Measurements from ENCODE around the gene VPS4A. TPM values are rescaled to one million over a fixed set of nuclear protein-coding genes. Genes with fewer than 3 reads are reported as not detected.
A peak's percentile ranks its signal among the peaks of the same experiment; 100 is the strongest.

The VPS4A gene
- total and polyA plus RNA-seq, 11 donors, result 24.8 to 47.0 (median 29.6) TPM

DNA sequence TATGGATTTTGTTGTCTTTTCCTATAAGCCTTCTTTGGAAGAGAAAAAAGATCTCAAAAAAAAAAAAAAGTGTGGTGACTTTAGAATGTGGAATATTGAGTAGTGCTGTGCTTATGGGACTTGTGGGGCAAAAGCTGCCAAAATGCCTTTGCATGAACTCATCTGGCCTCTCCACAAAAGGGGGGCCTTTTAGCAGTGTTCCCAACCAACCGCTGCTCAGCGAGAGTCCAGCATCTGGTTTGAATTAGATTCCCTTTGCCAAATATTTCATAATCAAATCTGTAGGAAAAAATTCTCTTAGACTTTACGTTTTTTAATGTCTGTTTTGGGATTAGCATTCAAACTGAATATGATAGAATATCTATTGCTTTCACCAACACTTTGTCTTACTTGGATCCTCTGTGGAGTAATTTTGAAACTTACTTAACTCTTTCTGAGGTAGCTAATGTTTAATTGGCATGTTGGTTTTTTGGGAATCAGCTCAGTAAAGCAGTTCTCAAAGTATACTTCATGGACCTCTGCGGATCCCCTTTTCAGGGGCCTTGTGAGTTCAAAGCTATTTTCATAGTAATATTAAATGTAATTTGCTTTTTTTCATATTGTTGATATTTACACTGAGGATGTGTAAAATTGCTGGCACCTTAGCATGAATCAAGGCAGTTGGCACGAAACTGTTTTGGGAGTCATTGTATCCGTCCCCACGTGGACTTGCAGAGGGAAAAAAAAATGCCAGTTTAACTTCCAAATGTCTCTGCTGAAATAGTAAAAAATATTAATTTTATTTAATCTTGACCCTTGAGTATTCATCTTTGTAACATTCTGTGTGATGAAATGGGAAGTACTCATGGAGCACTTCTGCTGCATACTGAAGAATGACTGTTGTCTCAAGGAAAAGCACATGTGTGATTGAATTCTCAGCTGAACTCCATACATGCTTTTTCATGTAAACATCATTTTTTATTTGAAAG lies 34.7 kb upstream of the VPS4A start:
- H3K4me1 ChIP-seq, result peaks cover 0 to 26% (median 6%) of the 10 kb centered on the region in 12 donors
- 63 to 72% (median 67%) methylated on average over 7 of the region's 7 CpGs for WGBS, 4 donors
- TF ChIP-seq POLR2A (IDR thresholded peaks at IDR 0.05) (no peak), CTCF (IDR thresholded peaks at IDR 0.05) (no peak)
- DNase-seq (peak in 4 of 5 donors; percentile 45 to 72 (median 67)), ATAC-seq (peak; percentile 74 to 99 (median 92))
- peak overlapping the region in 9 of 12 donors; percentile 4 to 66 (median 43) for H3K27ac ChIP-seq
- H3K9me3 ChIP-seq, result no peaks in the 10 kb centered on the region
- H3K27me3 ChIP-seq, result no peaks in the 10 kb centered on the region
- peaks cover 0 to 16% (median 7%) of the 10 kb centered on the region in 9 donors for H3K36me3 ChIP-seq
- H3K4me3 ChIP-seq, result no peak overlapping the region
- intact Hi-C loops (cut with DNase I), result no loop called here

DNA sequence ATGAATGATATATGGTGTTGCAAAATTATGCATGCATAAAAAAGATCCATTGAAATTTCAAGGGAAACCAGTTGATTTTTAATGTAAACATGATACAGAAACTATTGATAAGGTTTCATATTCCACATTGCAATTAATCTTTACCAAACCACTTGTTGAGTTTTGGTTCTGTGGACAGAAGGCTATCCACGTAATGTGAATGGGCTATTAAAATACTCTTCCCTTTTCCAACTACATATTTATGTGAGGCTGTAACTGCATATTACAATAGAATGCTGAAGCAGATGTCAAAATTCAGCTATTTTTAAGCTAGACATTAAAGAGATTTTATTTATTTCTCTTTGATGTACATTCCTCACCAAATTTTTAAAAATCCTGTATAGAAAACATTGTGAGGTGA lies 33.7 kb upstream of the VPS4A start:
- Histone ChIP-seq H3K9me3 (no peaks in the 10 kb centered on the region), H3K4me3 (no peak overlapping the region), H3K4me1 (peaks cover 0 to 26% (median 6%) of the 10 kb centered on the region in 12 donors), H3K27me3 (no peaks in the 10 kb centered on the region), H3K27ac (peak overlapping the region in 3 of 12 donors; percentile 4 to 48 (median 7)), H3K36me3 (peaks cover 0 to 11% (median 0%) of the 10 kb centered on the region in 9 donors)
- ATAC-seq (no peak), DNase-seq (no peak)
- 35 to 86% (median 79%) methylated on average over 1 of the region's 1 CpG for WGBS, 4 donors
- no peak for TF ChIP-seq CTCF (IDR thresholded peaks at IDR 0.05)
- TF ChIP-seq POLR2A (IDR thresholded peaks at IDR 0.05), result no peak
- intact Hi-C loops (cut with DNase I), result no loop called here

DNA sequence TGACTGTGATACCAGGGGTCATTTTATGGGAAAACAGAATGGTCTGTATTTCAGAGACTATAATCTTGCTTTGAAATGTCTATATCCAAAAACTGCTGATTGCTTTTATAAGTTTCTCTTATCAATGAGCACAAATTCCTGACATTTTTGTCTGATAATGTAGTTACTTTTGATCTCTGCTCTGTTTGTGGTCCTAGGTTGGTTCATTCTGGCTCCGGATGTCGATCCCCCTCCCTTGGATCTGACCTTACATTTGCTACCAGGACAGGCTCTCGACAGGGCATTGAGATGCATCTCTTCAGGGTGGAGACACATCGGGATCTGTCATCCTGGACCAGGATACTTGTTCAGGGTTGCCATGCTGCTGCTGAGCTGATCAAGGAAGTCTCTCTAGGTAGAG lies 27.3 kb upstream of the VPS4A start:
- Histone ChIP-seq H3K4me1 (peaks cover 0 to 14% (median 6%) of the 10 kb centered on the region in 12 donors), H3K4me3 (no peak overlapping the region), H3K9me3 (no peaks in the 10 kb centered on the region), H3K36me3 (peaks cover 0 to 41% (median 16%) of the 10 kb centered on the region in 9 donors), H3K27me3 (no peaks in the 10 kb centered on the region), H3K27ac (no peak overlapping the region)
- no peak for ATAC-seq
- no peak for TF ChIP-seq POLR2A (IDR thresholded peaks at IDR 0.05)
- no peak for TF ChIP-seq CTCF (IDR thresholded peaks at IDR 0.05)
- intact Hi-C loops (cut with DNase I), result loop anchor here in 1 of 10 donors (10.0 kb wide), 1 partner anchor 749 kb away; the partner anchor contains the start of gene ZFP90
- WGBS, 4 donors, result 76 to 82% (median 78%) methylated on average over 4 of the region's 4 CpGs
- no peak for DNase-seq

GRCh38 chr16:69285240-69285639 lies 25.9 kb upstream of the VPS4A start:
- no peaks in the 10 kb centered on the region for H3K27me3 ChIP-seq
- intact Hi-C loops (cut with DNase I), result loop anchor here in 3 of 10 donors (5.0 to 10.0 kb wide), 3 partner anchors 133 to 758 kb away; partner anchors contain the start of gene ZFP90 (in 1 of the 3)
- H3K36me3 ChIP-seq, result peaks cover 0 to 44% (median 18%) of the 10 kb centered on the region in 9 donors
- ATAC-seq, result no peak
- TF ChIP-seq POLR2A (IDR thresholded peaks at IDR 0.05) (no peak), CTCF (IDR thresholded peaks at IDR 0.05) (no peak)
- H3K4me1 ChIP-seq, result peaks cover 0 to 14% (median 6%) of the 10 kb centered on the region in 12 donors
- H3K9me3 ChIP-seq, result no peaks in the 10 kb centered on the region
- H3K4me3 ChIP-seq, result no peak overlapping the region
- DNase-seq, result no peak
- no peak overlapping the region for H3K27ac ChIP-seq
- 91 to 96% (median 93%) methylated on average over 4 of the region's 4 CpGs for WGBS, 4 donors

Data from heart left ventricle (tissue), 16 donors.